Neuronal stem cell (in vitro differentiated cells): ENCODE measurements around the gene FHOD3.
"Not testable (repeated sequence)": the region's sequence is repeated elsewhere in the genome, so short reads cannot be mapped to it uniquely, and the experiment has no call there.

Experiments
- DNase-seq: peaks from one replicate; pipeline ENCODE4 v3.0.0-alpha.2; 2013; ENCODE audit warnings: low spot score
- H2AFZ ChIP-seq: one replicate; pipeline ENCODE4 v1.6.1; 2013; ENCODE audit warnings: mild to moderate bottlenecking, low read length, inconsistent platforms
- H2AK5ac ChIP-seq: 2 replicates; pipeline ENCODE4 v1.6.1; 2013; ENCODE audit warnings: low read depth, mild to moderate bottlenecking, inconsistent platforms, low read length, moderate library complexity, mixed read lengths
- H2BK120ac ChIP-seq: 2 replicates; pipeline ENCODE4 v1.6.1; 2013; ENCODE audit warnings: low read depth, mild to moderate bottlenecking, inconsistent platforms, low read length, moderate library complexity, mixed read lengths
- H2BK12ac ChIP-seq: one replicate; pipeline ENCODE4 v1.6.1; 2013; ENCODE audit warnings: low read length, inconsistent platforms
- H2BK15ac ChIP-seq: 2 replicates; pipeline ENCODE4 v1.6.1; 2013; ENCODE audit warnings: mild to moderate bottlenecking, low read length, inconsistent platforms, mixed read lengths
- H2BK5ac ChIP-seq: one replicate; pipeline ENCODE4 v1.6.1; 2013; ENCODE audit warnings: inconsistent platforms, mild to moderate bottlenecking, low read length, moderate library complexity
- H3K14ac ChIP-seq: one replicate; pipeline ENCODE4 v1.6.1; 2013; ENCODE audit warnings: low read length, inconsistent platforms
- H3K18ac ChIP-seq: 2 replicates; pipeline ENCODE4 v1.6.1; 2013; ENCODE audit warnings: low read length, inconsistent platforms
- H3K23ac ChIP-seq: 2 replicates; pipeline ENCODE4 v1.6.1; 2013; ENCODE audit warnings: low read depth, mild to moderate bottlenecking, mixed read lengths, low read length, inconsistent platforms; ENCODE audit not compliant: poor library complexity
- H3K27ac ChIP-seq: replicated peaks from 3 replicates; pipeline ENCODE4 v1.5.1; 2013; ENCODE audit warnings: low read length, inconsistent platforms
- H3K27me3 ChIP-seq, 3 experiments: 2 replicates each; pipeline ENCODE4 v1.6.1; 2013; ENCODE audit warnings: low read length in 3 of 3, mild to moderate bottlenecking in 2 of 3, inconsistent platforms in 1 of 3, low read depth in 1 of 3, mixed read lengths in 1 of 3, moderate library complexity in 1 of 3; ENCODE audit not compliant: control insufficient read depth in 3 of 3, insufficient read depth in 3 of 3
- H3K36me3 ChIP-seq, 2 donors: replicated peaks in 1 of 2; 2 replicates each; pipeline ENCODE4 v1.6.1; 2013; ENCODE audit warnings: low read length in 2 of 2; ENCODE audit not compliant: control insufficient read depth in 2 of 2, insufficient read depth in 2 of 2
- H3K4ac ChIP-seq: 2 replicates; pipeline ENCODE4 v1.6.1; 2013; ENCODE audit warnings: inconsistent platforms, mild to moderate bottlenecking, low read length, moderate library complexity
- H3K4me1 ChIP-seq, 2 donors: 1 replicate in 1 of 2; 2 replicates in 1 of 2; pipeline ENCODE4 v1.6.1; 2013; ENCODE audit warnings: low read length in 2 of 2, low read depth in 1 of 2; ENCODE audit not compliant: control insufficient read depth in 2 of 2, insufficient read depth in 1 of 2
- H3K4me2 ChIP-seq: one replicate; pipeline ENCODE4 v1.6.1; 2013; ENCODE audit warnings: mild to moderate bottlenecking, low read length, inconsistent platforms; ENCODE audit not compliant: insufficient read depth, poor library complexity, severe bottlenecking
- H3K4me3 ChIP-seq, 2 donors: 2 replicates each; pipeline ENCODE4 v1.5.1; 2013; ENCODE audit warnings: low read length in 2 of 2, mild to moderate bottlenecking in 2 of 2, inconsistent platforms in 1 of 2, moderate library complexity in 1 of 2
- H3K79me1 ChIP-seq: one replicate; pipeline ENCODE4 v1.6.1; 2013; ENCODE audit warnings: low read depth, mild to moderate bottlenecking, inconsistent platforms, low read length, moderate library complexity
- H3K9ac ChIP-seq: one replicate; pipeline ENCODE4 v1.6.1; 2013; ENCODE audit warnings: mild to moderate bottlenecking, low read depth, low read length, inconsistent platforms; ENCODE audit not compliant: poor library complexity
- H3K9me3 ChIP-seq, 2 donors: replicated peaks in 1 of 2; 2 replicates each; pipeline versions ENCODE3 to v1.6.1; 2013; ENCODE audit warnings: low read length in 2 of 2, mild to moderate bottlenecking in 2 of 2, inconsistent platforms in 1 of 2, low read depth in 1 of 2, mixed read lengths in 1 of 2, moderate library complexity in 1 of 2; ENCODE audit not compliant: control insufficient read depth in 2 of 2, insufficient read depth in 1 of 2
- H4K8ac ChIP-seq: one replicate; pipeline ENCODE4 v1.6.1; 2013; ENCODE audit warnings: low read depth, mild to moderate bottlenecking, inconsistent platforms, low read length, moderate library complexity
- H4K91ac ChIP-seq: one replicate; pipeline ENCODE4 v1.6.1; 2013; ENCODE audit warnings: low read length, low read depth, mild to moderate bottlenecking, inconsistent platforms; ENCODE audit not compliant: poor library complexity
- WGBS, 2 donors: extraction: QIAGEN DNeasy Blood & Tissue Kit; methylation state at CpG; one replicate each; pipeline ENCODE4 v1.1.7; 2013; ENCODE audit warnings: missing lambda C conversion rate in 2 of 2, mixed read lengths in 1 of 2; ENCODE audit not compliant: insufficient read length in 2 of 2, insufficient replicate concordance in 1 of 2; ENCODE audit errors: extremely low coverage in 2 of 2; 5-methylcytosine and 5-hydroxymethylcytosine counted together

The FHOD3 gene

DNA sequence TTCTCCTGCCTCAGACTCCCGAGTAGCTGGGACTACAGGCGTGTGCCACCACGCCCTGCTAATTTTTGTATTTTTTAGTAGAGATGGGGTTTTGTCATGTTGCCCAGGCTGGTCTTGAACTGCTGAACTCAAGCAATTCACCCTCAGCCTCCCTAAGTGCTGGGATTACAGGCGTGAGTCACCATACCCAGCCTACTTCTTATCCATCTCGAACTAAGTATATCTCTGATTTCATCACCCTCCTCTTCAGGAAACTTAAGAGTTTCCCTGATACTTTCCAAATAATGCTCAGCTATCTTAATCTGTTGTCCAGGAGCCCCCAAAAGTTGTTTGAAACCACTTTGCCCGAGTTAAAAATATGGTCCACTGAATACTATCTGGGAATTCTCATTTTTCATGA lies 59.2 kb downstream of the FHOD3 start:
- H3K18ac ChIP-seq, H2BK12ac ChIP-seq, DNase-seq, H3K4me3 ChIP-seq, H3K14ac ChIP-seq, H3K4me1 ChIP-seq, H2BK5ac ChIP-seq, H2BK15ac ChIP-seq, H3K23ac ChIP-seq, H4K91ac ChIP-seq, H3K27ac ChIP-seq, H3K27me3 ChIP-seq, H3K4me2 ChIP-seq, H3K9ac ChIP-seq, H2AFZ ChIP-seq, H3K4ac ChIP-seq, H2AK5ac ChIP-seq, H2BK120ac ChIP-seq, H4K8ac ChIP-seq, H3K79me1 ChIP-seq: not testable (repeated sequence)
- H3K36me3 ChIP-seq, result peaks cover 14 to 71% of the 10 kb centered on the region in 2 donors
- H3K9me3 ChIP-seq, result peaks cover 5 to 49% of the 10 kb centered on the region in 2 donors
- WGBS, 2 donors, result no CpG with 5 or more reads among the region's 6 CpGs

DNA sequence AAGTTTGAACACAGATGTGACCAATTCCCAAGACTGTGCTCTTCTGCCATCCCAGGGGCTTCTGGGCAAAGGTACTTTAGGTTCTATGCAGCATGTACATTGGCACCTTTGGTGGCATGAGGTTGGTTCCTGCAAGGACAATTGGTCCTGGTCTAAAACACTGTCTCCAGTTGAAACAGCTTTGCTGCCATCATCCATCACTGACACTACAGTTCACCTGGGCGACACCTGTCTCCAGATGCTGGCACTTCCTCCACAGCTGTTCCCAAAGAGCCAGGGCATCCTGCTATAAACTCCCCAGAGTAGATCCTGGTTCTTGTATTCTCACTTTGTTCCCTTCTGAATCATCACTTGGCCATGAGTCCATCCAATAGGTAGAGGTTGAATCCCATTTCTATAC lies 60.6 kb downstream of the FHOD3 start:
- H4K8ac ChIP-seq, result no peak overlapping the region
- H2BK15ac ChIP-seq, result no peak overlapping the region

GRCh38 chr18:36360256-36360909 lies 62.9 kb downstream of the FHOD3 start:
- WGBS, 2 donors, result no CpG with 5 or more reads among the region's 1 CpG
- H3K4me1 ChIP-seq, result no peaks in the 10 kb centered on the region
- H3K9me3 ChIP-seq, result peaks cover 4 to 46% of the 10 kb centered on the region in 2 donors
- no peak overlapping the region for H3K4me3 ChIP-seq
- no peak overlapping the region for H2AK5ac ChIP-seq
- H3K27ac ChIP-seq, result no peak overlapping the region
- peaks cover 1% of the 10 kb centered on the region for H3K79me1 ChIP-seq
- H3K4me2 ChIP-seq, result no peak overlapping the region
- no peak overlapping the region for H3K18ac ChIP-seq
- H2BK15ac ChIP-seq, result no peak overlapping the region
- no peak overlapping the region for H3K9ac ChIP-seq
- H2BK12ac ChIP-seq, result no peak overlapping the region
- H2BK120ac ChIP-seq, result no peak overlapping the region
- no peak overlapping the region for H3K14ac ChIP-seq
- no peak overlapping the region for H2BK5ac ChIP-seq
- H4K8ac ChIP-seq, result no peak overlapping the region
- peaks cover 8 to 68% of the 10 kb centered on the region in 2 donors for H3K36me3 ChIP-seq
- H3K4ac ChIP-seq, result no peak overlapping the region
- DNase-seq, result no peak
- no peak overlapping the region for H4K91ac ChIP-seq
- no peaks in the 10 kb centered on the region for H3K27me3 ChIP-seq
- no peak overlapping the region for H2AFZ ChIP-seq
- H3K23ac ChIP-seq, result no peak overlapping the region

More for the DNA sequence above, 60.6 kb downstream of the FHOD3 start:
- Histone ChIP-seq H3K9me3 (peaks cover 9 to 54% of the 10 kb centered on the region in 2 donors), H3K27me3 (no peaks in the 10 kb centered on the region), H2AFZ (no peak overlapping the region), H3K4me1 (no peaks in the 10 kb centered on the region), H2BK12ac (no peak overlapping the region), H2BK5ac (no peak overlapping the region), H3K36me3 (peaks cover 15 to 77% of the 10 kb centered on the region in 2 donors), H3K14ac (no peak overlapping the region), H3K9ac (no peak overlapping the region), H2AK5ac (no peak overlapping the region), H3K4me3 (no peak overlapping the region), H3K23ac (no peak overlapping the region), H4K91ac (no peak overlapping the region), H3K4me2 (no peak overlapping the region), H2BK120ac (no peak overlapping the region), H3K4ac (no peak overlapping the region), H3K27ac (no peak overlapping the region), H3K79me1 (peaks cover 2% of the 10 kb centered on the region), H3K18ac (no peak overlapping the region)
- no CpG with 5 or more reads among the region's 1 CpG for WGBS, 2 donors
- no peak for DNase-seq

- Histone ChIP-seq H3K9ac (no peak overlapping the region), H3K4me1 (peaks cover 0 to 4% of the 10 kb centered on the region in 2 donors), H3K4ac (no peak overlapping the region), H3K9me3 (peaks cover 6 to 30% of the 10 kb centered on the region in 2 donors), H3K4me2 (no peak overlapping the region), H3K36me3 (peaks cover 3 to 35% of the 10 kb centered on the region in 2 donors), H4K8ac (no peak overlapping the region), H2BK5ac (no peak overlapping the region), H3K27me3 (no peaks in the 10 kb centered on the region), H4K91ac (no peak overlapping the region), H3K23ac (no peak overlapping the region), H3K79me1 (peaks cover 2% of the 10 kb centered on the region), H2AFZ (no peak overlapping the region), H2AK5ac (no peak overlapping the region), H3K18ac (no peak overlapping the region), H3K4me3 (no peak overlapping the region), H2BK15ac (no peak overlapping the region), H2BK120ac (no peak overlapping the region), H3K14ac (no peak overlapping the region), H3K27ac (no peak overlapping the region), H2BK12ac (no peak overlapping the region)
- no CpG with 5 or more reads among the region's 2 CpGs for WGBS, 2 donors
- no peak for DNase-seq
Observed at GRCh38 chr18:36364911-36365624, 67.6 kb downstream of the FHOD3 start.
